LNCAP (cell line): ENCODE measurements around the gene MSL3.

ENCODE experiments used
- CTCF ChIP-seq: fragments of 450-650 bp; IDR thresholded peaks from 2 replicates; pipeline ENCODE4 v1.5.1; 2017; ENCODE audit warnings: mild to moderate bottlenecking

Gene MSL3

GRCh38 chrX:11792461-11793421 is 34.7 kb downstream of the MSL3 start:
- TF ChIP-seq CTCF = no peak

GRCh38 chrX:11793734-11794133 is 35.7 kb downstream of the MSL3 start:
- no peak for TF ChIP-seq CTCF

- no peak for TF ChIP-seq CTCF
Measured at GRCh38 chrX:11813341-11813740, 55.3 kb downstream of the MSL3 start.
